Activated CD4-positive, alpha-beta T cell treated with anti-CD3 and anti-CD28 coated beads for 1 hour (primary cell): ENCODE data around the gene CCDC9B.

Experiments used
- DNase-seq: peaks from one replicate; pipeline ENCODE4 v3.0.0-alpha.2; 2020

CCDC9B gene

DNA sequence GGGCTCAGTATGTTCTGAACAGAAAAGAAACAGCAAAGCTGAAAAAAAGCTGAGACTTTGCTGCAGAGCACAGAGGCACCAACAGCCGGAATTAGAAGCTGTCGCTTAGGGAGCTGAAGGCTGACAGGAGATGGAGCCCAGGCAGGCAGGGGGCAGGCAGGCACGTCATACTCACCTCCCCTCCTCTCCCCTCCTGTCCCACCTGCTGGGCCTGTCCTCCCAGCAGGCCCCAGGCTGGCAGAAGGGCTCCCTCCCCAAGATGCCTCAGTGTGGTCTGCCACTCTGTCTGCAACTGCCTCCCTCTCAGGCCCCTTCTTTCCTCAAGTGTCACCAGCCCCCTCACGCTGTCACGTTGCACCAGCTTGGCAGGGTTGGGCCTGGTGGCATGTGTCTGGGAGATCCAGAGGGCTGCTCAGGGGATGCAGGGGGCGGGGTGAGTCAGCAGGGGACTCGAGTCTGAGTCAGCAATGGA lies 54.6 kb downstream of the CCDC9B start:
- DNase-seq: no peak

DNA sequence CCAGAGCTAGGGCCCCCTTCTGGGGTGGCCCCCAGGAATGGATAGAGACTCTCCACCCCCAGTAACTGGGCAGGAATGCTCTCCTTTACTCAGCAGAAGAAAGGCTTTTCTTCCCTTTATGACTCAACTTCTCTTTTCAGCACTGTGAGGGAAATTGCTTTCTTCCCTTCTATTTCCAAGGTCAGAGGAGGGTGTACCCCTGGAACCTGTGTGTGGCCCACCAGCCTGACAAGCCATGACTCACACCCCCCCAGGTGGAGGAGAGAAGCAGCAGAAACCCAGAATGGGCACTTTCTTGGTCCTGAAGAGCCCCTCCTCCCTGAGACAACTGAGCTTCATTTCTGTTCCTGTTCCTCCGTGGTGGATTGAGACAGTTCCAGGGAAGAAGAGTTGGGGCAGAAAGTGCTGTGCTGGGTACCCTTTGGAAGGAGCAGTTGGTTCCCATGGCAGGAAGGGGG lies 55.2 kb downstream of the CCDC9B start:
- DNase-seq: no peak

DNA sequence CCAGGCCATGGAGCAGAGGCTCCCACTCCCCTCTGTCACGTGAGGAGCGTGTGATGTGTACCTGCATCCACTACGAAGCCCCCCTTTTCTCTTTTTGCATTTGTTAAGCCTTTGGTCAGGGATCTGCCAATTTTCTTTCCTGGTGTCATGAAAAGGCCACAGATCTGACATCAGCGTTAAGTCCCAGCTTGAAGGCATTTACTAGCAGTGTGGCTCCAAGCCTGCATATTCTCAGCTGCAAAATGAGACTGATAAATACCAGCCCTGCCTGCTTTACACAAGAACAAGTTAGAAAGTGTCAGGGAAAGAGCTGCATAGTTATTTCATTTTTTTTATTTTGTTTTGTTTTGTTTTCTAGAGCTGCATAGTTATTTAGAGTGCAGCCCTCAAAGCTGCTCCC lies 55.6 kb downstream of the CCDC9B start:
- DNase-seq: no peak

DNA sequence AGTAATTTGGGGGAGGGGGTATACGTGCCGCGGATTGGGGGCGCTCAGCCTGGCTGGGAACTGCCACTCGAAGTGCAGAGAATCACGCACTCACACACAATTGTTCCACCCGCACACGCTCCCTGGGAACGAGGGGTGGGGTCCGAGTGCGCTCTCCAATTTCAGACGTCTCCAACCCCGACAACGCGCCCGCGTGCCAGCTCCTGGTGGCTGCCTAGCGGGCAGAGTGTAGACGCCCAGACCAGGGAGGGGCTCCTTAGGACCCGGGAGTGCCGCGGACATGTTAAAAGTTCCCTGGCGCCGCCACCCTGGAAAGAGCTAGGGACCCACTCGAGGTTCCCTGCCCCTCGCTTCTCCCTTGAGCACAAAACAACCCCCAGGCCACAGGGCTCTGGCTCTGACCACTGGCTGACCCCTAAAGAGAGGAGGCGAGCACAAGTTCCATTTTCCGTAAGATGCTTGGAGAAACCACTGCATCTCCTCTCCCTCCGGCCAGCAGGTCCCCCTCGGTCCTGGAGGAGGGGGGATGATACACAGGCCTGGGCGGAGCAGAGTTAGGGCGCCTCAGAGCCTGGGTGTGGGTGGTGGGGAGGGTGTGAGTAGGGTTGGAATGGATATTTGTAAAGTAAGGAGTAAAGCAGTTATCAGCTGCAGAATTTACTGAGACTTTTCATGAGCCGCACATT lies 57.0 kb downstream of the CCDC9B start:
- no peak for DNase-seq

DNA sequence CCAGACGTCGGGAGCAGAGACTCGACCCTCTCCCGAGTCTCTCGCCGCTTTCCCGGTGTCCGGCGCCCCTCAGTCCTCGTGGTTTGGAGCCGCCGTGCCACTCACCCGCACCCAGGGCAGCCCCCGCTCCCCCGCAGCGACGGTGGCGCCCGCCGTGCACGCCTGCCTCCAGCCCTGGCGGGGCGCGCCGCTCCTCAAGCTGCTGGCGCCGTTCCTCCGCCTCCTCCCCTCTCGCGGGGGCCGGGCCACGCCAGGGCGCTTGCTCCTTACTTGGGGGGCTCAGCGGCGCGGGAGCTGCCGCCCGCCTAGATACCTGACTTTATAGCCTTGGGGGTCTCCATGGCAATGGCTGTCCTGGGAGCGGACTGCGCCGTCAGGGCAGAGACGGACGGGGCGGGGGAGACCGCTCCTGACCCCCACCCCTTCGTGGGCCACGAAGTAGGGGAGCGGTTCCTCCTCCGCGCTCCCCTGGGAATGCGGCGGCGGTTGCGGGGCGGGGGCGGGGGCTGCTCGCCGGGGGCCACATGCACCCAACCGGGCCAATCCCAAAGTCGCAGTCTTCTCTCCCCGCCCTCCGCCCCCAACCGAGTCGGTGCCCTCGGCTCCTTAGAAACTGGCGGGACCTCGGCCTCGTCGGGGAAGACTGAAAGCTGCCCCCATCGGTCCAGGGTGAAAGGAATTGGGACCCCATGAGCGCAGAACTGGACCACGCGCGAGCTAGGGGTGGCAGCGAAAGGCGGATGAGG lies 57.7 kb downstream of the CCDC9B start, which contains the start of gene ANKRD63:
Gene ANKRD63, minus strand, starts transcription at position 196 of the 746 bp plus-strand sequence. CDS start 478 bp downstream, outside the sequence.
- no peak for DNase-seq

DNA sequence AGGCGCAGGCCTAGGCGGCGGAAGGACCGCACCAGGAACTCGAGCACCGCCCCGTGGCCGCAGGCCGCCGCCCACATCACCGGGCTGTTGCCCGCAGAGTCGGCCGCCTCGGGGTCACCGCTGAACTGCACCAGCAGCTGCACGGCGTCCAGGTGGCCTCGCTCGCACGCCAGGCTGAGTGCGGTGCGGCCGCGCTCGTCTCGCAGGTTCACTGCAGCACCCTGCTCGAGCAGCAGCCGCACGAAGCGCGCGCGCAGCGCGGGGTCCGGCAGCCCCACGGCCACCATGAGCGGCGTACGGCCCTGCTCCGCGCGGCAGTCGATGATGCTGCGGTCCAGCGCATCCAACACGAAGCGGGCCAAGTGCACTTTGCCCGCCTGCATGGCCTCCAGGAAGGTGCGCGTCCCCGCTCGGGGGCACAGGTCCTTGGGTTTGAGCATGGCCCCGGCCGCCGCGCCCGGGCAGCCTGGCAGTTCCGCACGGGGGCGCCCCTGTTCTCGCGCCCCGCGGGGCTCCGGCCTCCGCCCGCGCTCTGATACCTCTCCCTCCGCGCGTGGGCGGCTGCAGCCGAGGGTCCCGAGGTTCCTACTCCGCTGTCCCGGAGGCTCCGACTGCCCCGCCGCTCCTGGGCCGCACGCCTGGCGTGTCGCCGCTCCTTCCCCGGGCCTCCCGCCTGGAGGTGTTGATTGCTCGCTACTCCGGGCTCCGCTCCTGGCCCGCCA lies 58.4 kb downstream of the CCDC9B start:
- peak; percentile 33 for DNase-seq

DNA sequence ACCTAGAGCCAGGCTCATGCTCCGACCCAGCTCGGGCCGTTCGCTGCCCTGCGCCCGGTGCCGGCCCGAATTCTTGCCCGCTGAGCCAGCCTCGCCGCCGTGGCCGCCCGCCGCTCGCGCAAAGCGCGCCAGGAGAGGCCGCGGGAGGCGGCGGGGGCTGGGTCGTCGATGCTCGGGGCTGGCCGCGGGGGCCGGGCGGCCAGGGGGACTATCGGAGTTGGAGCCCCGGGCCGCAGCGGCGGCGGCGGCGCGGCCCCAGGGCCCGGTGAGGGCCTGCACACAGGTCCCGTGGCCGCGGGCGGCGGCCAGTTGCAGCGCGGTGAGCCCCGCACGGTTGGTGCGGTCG lies 59.0 kb downstream of the CCDC9B start:
- DNase-seq: no peak
